ENCODE measurements around the gene ERG. TPM values are rescaled to one million over a fixed set of nuclear protein-coding genes. Genes with fewer than 3 reads are reported as not detected.

ERG gene
- total RNA-seq, 6 experiments from 2014 or later, result 3.1 to 6.4 (median 5.2) TPM

GRCh38 chr21:38380481-38381137, 117.7 kb downstream of the ERG start:
- H3K4me3 ChIP-seq, result no peak overlapping the region
- 48% methylated on average over 3 of the region's 5 CpGs for WGBS (ENCODE audit: insufficient coverage, low coverage, low lambda C conversion rate, missing lambda C conversion rate)
- TF ChIP-seq CTCF (IDR thresholded peaks at IDR 0.05), result no peak
- TF ChIP-seq POLR2A (IDR thresholded peaks at IDR 0.05), result no peak
- H3K9me3 ChIP-seq, result no peaks in the 10 kb centered on the region
- H3K27me3 ChIP-seq, result no peaks in the 10 kb centered on the region
- no peak for DNase-seq
- intact Hi-C loops (cut with DNase I), result no loop called here
- no peak for ATAC-seq
- no peaks in the 10 kb centered on the region for H3K36me3 ChIP-seq
- no peaks in the 10 kb centered on the region for H3K4me1 ChIP-seq
- no peak overlapping the region for H3K27ac ChIP-seq

- H3K27ac ChIP-seq, result no peak overlapping the region
- intact Hi-C loops (cut with DNase I), result no loop called here
- H3K27me3 ChIP-seq, result no peaks in the 10 kb centered on the region
- no peaks in the 10 kb centered on the region for H3K4me1 ChIP-seq
- DNase-seq (no peak), ATAC-seq (no peak)
- WGBS (ENCODE audit: insufficient coverage, low coverage, low lambda C conversion rate, missing lambda C conversion rate), result 41% methylated on average over 3 of the region's 3 CpGs
- no peaks in the 10 kb centered on the region for H3K9me3 ChIP-seq
- H3K36me3 ChIP-seq, result no peaks in the 10 kb centered on the region
- no peak overlapping the region for H3K4me3 ChIP-seq
- TF ChIP-seq CTCF (IDR thresholded peaks at IDR 0.05) (no peak), POLR2A (IDR thresholded peaks at IDR 0.05) (no peak)
Observed at GRCh38 chr21:38379147-38379546, 119.1 kb downstream of the ERG start.

GRCh38 chr21:38377165-38378088, 120.8 kb downstream of the ERG start:
- intact Hi-C loops (cut with DNase I), result no loop called here
- Histone ChIP-seq H3K4me1 (no peaks in the 10 kb centered on the region), H3K9me3 (no peaks in the 10 kb centered on the region), H3K27me3 (no peaks in the 10 kb centered on the region), H3K4me3 (no peak overlapping the region), H3K27ac (no peak overlapping the region), H3K36me3 (no peaks in the 10 kb centered on the region)
- no peak for ATAC-seq
- 47% methylated on average over 5 of the region's 5 CpGs for WGBS (ENCODE audit: insufficient coverage, low coverage, low lambda C conversion rate, missing lambda C conversion rate)
- DNase-seq, result no peak
- TF ChIP-seq CTCF (IDR thresholded peaks at IDR 0.05), result no peak
- TF ChIP-seq POLR2A (IDR thresholded peaks at IDR 0.05), result no peak

- Histone ChIP-seq H3K27me3 (no peaks in the 10 kb centered on the region), H3K9me3 (no peaks in the 10 kb centered on the region), H3K27ac (no peak overlapping the region), H3K4me1 (no peaks in the 10 kb centered on the region), H3K36me3 (no peaks in the 10 kb centered on the region), H3K4me3 (no peak overlapping the region)
- WGBS (ENCODE audit: insufficient coverage, low coverage, low lambda C conversion rate, missing lambda C conversion rate), result 30% methylated on average over 7 of the region's 12 CpGs
- intact Hi-C loops (cut with DNase I), result no loop called here
- TF ChIP-seq POLR2A (IDR thresholded peaks at IDR 0.05) (no peak), CTCF (IDR thresholded peaks at IDR 0.05) (no peak)
- ATAC-seq (peak; percentile 15 to 41 (median 31)), DNase-seq (no peak)
Observed at GRCh38 chr21:38376693-38377092, 121.6 kb downstream of the ERG start.
